ENCODE results near the gene HSPA8. TPM values are rescaled to one million over a fixed set of nuclear protein-coding genes. Genes with fewer than 3 reads are reported as not detected.

Gene HSPA8
- total and polyA plus RNA-seq, 2 of the 8 experiments (the other 6 are each of a cell fraction or from before 2014, with no cell fraction given) = 1,491 to 2,155 TPM

GRCh38 chr11:123082977-123083376, 21.0 kb upstream of the HSPA8 start:
- Histone ChIP-seq H3K23me2 (ENCODE audit: low read depth, low read length) (no peaks in the 10 kb centered on the region), H4K8ac (ENCODE audit: extremely low read depth, insufficient read depth, low read length) (no peak overlapping the region), H3K27ac (ENCODE audit: low read depth, low read length) (no peak overlapping the region), H2BK15ac (ENCODE audit: low read length) (no peak overlapping the region), H3K4me3 (ENCODE audit: extremely low read depth in 1 of 4, insufficient read depth in 2 of 4, low read depth in 3 of 4, low read length in 4 of 4) (no peak overlapping the region), H2BK20ac (ENCODE audit: low read length) (no peak overlapping the region), H4K20me1 (replicated peaks in 1 of 2; ENCODE audit: control insufficient read depth in 1 of 2, insufficient read depth in 2 of 2, low read length in 2 of 2) (no peaks in the 10 kb centered on the region), H3K79me1 (ENCODE audit: low read depth, low read length) (no peaks in the 10 kb centered on the region), H3K18ac (ENCODE audit: extremely low read depth, low read length) (no peak overlapping the region), H2BK120ac (replicated peaks; ENCODE audit: low read depth, low read length) (no peak overlapping the region), H2BK5ac (ENCODE audit: low read depth, low read length) (no peak overlapping the region), H4K5ac (ENCODE audit: insufficient read length, low read depth, low read length) (no peak overlapping the region), H3K14ac (ENCODE audit: insufficient read length) (no peak overlapping the region), H3K4ac (replicated peaks; ENCODE audit: insufficient read length, low read depth, low read length) (no peak overlapping the region), H3K9me3 (ENCODE audit: insufficient read depth in 2 of 2, low read depth in 1 of 2, low read length in 1 of 2) (no peaks in the 10 kb centered on the region), H3K4me1 (replicated peaks in 1 of 4; ENCODE audit: control insufficient read depth in 3 of 4, insufficient read depth in 4 of 4, low read length in 3 of 4) (no peaks in the 10 kb centered on the region), H2AK5ac (ENCODE audit: low read depth, low read length) (no peak overlapping the region), H3K56ac (replicated peaks; ENCODE audit: insufficient read length, low read depth, low read length) (no peak overlapping the region), H3K36me3 (ENCODE audit: control insufficient read depth in 2 of 4, insufficient read depth in 4 of 4, low read length in 3 of 4) (peaks cover 0 to 4% (median 2%) of the 10 kb centered on the region in 4 experiments; a peak in 3 of 8 replicates), H3K4me2 (ENCODE audit: insufficient read depth in 1 of 2, low read depth in 2 of 2, low read length in 2 of 2) (no peak overlapping the region), H3K79me2 (ENCODE audit: control insufficient read depth in 1 of 2, insufficient read depth in 2 of 2, low read length in 2 of 2) (no peaks in the 10 kb centered on the region), H3K9ac (replicated peaks in 1 of 4; ENCODE audit: extremely low read depth in 1 of 4, low read depth in 3 of 4, low read length in 3 of 4) (no peak overlapping the region), H3K23ac (ENCODE audit: insufficient read length) (no peak overlapping the region), H4K91ac (replicated peaks; ENCODE audit: insufficient read length, low read length) (no peak overlapping the region), H2BK12ac (ENCODE audit: low read depth, low read length) (no peak overlapping the region), H3K27me3 (replicated peaks in 1 of 4; ENCODE audit: control insufficient read depth in 3 of 4, extremely low read depth in 1 of 4, insufficient read depth in 3 of 4, low read length in 3 of 4) (no peaks in the 10 kb centered on the region), H2AFZ (ENCODE audit: low read length) (no peak overlapping the region)
- TF ChIP-seq GTF2F1 (IDR thresholded peaks at IDR 0.05; ENCODE audit: borderline replicate concordance, low read depth, low read length) = no peak
- no peak for TF ChIP-seq MAFK (IDR thresholded peaks at IDR 0.05; ENCODE audit: low read depth, low read length)
- no peak for TF ChIP-seq SP1 (IDR thresholded peaks at IDR 0.05; ENCODE audit: low read depth, low read length)
- TF ChIP-seq RXRA (IDR thresholded peaks at IDR 0.05; ENCODE audit: insufficient read depth, low read depth, low read length) = no peak
- TF ChIP-seq CHD2 (IDR thresholded peaks at IDR 0.05; ENCODE audit: low read length) = no peak
- no peak for TF ChIP-seq BCL11A (IDR thresholded peaks at IDR 0.05; ENCODE audit: low read depth in 2 of 2, low read length in 2 of 2)
- TF ChIP-seq CBX8 (IDR thresholded peaks at IDR 0.05; ENCODE audit: borderline replicate concordance, low read depth, low read length) = no peak
- no peak for TF ChIP-seq KDM5A (IDR thresholded peaks at IDR 0.05; ENCODE audit: low read length)
- TF ChIP-seq FOSL1 (IDR thresholded peaks at IDR 0.05; ENCODE audit: insufficient read depth, low read depth, low read length) = no peak
- no peak for TF ChIP-seq CTCF (IDR thresholded peaks at IDR 0.05; ENCODE audit: control extremely low read depth in 1 of 3, insufficient read depth in 1 of 3, low read depth in 1 of 3, low read length in 3 of 3)
- POLR2A ChIA-PET (ENCODE audit: partially characterized antibody) = no interaction called here
- CTCF ChIA-PET (ENCODE audit: partially characterized antibody) = interaction anchor here (0.7 to 1.7 kb wide), 6 partner anchors 9 to 325 kb away, joined by 3 to 5 read pairs (median 4); no protein-coding TSS in a partner anchor
- WGBS, 2 experiments (ENCODE audit: extremely low coverage in 1 of 2, insufficient coverage in 1 of 2, insufficient read length in 1 of 2, insufficient replicate concordance in 2 of 2, low coverage in 1 of 2, low lambda C conversion rate in 2 of 2, missing lambda C conversion rate in 1 of 2) = 79% methylated on average over 4 of the region's 4 CpGs; no CpG with 5 or more reads in 1 of the 2 experiments
- DNase-seq (ENCODE audit: low read depth in 1 of 2, low spot score in 2 of 2) = no peak
- FAIRE-seq = no peak
